Measurements from ENCODE around the gene RIPK3.

- TF ChIP-seq SIN3A (IDR thresholded peaks at IDR 0.05; ENCODE audit: borderline replicate concordance, insufficient read depth, low read length) (no peak), POLR2AphosphoS5 (IDR thresholded peaks at IDR 0.05; ENCODE audit: low read depth, low read length) (no peak), REST (IDR thresholded peaks at IDR 0.05; ENCODE audit: insufficient read depth in 1 of 2, low read depth in 2 of 2, low read length in 2 of 2) (no peak)
Measured at GRCh38 chr14:24315243-24315806, 24.5 kb downstream of the RIPK3 start.
